Body of pancreas (tissue), 4 donors: ENCODE data around the gene SLC2A6.

Source experiments
- POLR2A ChIP-seq, 3 donors: fragments of 450-650 bp; IDR thresholded peaks; one replicate each; pipeline ENCODE4 v1.6.1; 2016; ENCODE audit warnings: antibody characterized with exemption in 3 of 3, mild to moderate bottlenecking in 2 of 3
- TF ChIP-seq, protein P1 (sequence below), 7 experiments: fragments of 450-650 bp in 4 of 7; fragments of 200-600 bp in 3 of 7; sonication (generic) in 3 of 7; IDR thresholded peaks; one replicate each; pipeline ENCODE4 v1.5.1; 2016 to 2019; ENCODE audit warnings: antibody characterized with exemption in 7 of 7

DNA sequence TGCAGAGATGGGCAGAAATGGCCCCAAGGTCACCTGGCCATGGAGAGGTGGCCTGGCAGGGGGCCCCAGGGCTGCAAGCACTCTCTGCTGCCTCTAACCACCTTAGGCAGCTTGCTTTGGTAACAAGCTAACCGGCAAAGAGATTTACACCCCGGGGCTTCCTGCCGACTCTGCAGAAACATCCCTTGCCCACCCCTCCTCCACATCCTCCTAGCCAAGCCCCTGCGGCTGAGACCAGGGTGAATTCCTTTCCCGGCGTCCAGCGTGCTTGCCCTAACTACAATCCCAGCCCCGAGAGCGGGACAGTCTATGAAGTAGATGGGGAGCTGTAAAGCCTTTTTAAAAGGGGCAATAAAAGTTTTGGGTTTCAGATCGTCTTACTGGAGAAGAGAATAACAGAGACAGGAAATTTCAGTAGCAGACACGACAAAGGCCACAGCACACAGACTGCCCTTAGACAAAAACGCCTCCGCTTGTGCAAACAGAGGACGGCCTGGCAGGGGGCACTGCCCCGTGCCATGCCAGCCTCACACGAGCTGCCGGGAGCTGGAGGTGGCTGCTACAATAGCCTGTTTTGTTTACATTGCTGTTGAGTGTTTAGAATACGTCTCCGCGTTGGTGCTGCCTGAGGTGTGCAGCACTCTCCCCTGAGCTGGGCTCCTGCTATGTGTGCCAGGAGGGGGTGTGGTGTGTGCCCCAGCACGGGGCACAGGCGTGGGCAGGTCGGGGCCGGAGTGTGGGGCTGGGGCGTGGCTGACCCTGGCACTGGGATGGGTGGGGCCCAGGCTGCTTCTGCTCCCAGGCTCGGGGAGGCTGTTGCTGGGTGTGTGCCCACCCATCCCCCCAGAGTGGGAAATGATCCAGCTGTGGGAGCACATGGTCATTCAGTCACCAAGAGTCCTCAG, 30.5 kb upstream of the SLC2A6 start:
- TF ChIP-seq, protein P1, sequence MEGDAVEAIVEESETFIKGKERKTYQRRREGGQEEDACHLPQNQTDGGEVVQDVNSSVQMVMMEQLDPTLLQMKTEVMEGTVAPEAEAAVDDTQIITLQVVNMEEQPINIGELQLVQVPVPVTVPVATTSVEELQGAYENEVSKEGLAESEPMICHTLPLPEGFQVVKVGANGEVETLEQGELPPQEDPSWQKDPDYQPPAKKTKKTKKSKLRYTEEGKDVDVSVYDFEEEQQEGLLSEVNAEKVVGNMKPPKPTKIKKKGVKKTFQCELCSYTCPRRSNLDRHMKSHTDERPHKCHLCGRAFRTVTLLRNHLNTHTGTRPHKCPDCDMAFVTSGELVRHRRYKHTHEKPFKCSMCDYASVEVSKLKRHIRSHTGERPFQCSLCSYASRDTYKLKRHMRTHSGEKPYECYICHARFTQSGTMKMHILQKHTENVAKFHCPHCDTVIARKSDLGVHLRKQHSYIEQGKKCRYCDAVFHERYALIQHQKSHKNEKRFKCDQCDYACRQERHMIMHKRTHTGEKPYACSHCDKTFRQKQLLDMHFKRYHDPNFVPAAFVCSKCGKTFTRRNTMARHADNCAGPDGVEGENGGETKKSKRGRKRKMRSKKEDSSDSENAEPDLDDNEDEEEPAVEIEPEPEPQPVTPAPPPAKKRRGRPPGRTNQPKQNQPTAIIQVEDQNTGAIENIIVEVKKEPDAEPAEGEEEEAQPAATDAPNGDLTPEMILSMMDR (IDR thresholded peaks at IDR 0.05): no peak
- TF ChIP-seq POLR2A (IDR thresholded peaks at IDR 0.05): no peak
